22Rv1 (cell line): ENCODE measurements around the gene FAM50A.

Experiments
- H3K27ac ChIP-seq: fragments of 450-650 bp; 2 replicates; pipeline ENCODE4 v1.5.1; 2017
- ZFX ChIP-seq: fragments of 450-650 bp; IDR thresholded peaks from 2 replicates; pipeline ENCODE4 v1.6.1; 2017; ENCODE audit warnings: antibody characterized with exemption, borderline replicate concordance
- TF ChIP-seq, protein P1 (sequence below): fragments of 450-650 bp; IDR thresholded peaks from 2 replicates; pipeline ENCODE4 v1.5.1; 2017; ENCODE audit warnings: mild to moderate bottlenecking

The FAM50A gene

DNA sequence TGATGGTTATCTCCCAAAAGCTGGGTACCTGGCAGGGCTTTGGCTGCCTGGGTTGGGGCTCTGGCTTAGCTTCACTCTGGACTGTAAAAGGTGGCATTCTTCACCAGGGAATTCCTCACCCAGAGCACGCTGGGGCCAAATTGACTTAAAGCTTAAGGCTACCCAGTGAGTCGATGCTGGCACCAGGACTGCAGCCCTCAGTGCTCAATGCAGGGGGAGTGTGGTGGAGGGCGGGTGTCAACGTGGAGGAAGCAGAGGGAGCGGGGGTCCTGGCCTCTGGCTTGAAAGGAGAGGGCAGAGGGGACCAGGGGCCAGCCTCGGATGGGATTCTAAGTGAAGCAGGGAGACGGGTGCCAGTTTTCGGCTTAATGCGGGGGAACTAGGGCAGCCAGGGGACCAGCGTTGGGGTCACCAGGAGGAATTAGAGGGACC is 446 bp upstream of the FAM50A start:
- TF ChIP-seq, protein P1, sequence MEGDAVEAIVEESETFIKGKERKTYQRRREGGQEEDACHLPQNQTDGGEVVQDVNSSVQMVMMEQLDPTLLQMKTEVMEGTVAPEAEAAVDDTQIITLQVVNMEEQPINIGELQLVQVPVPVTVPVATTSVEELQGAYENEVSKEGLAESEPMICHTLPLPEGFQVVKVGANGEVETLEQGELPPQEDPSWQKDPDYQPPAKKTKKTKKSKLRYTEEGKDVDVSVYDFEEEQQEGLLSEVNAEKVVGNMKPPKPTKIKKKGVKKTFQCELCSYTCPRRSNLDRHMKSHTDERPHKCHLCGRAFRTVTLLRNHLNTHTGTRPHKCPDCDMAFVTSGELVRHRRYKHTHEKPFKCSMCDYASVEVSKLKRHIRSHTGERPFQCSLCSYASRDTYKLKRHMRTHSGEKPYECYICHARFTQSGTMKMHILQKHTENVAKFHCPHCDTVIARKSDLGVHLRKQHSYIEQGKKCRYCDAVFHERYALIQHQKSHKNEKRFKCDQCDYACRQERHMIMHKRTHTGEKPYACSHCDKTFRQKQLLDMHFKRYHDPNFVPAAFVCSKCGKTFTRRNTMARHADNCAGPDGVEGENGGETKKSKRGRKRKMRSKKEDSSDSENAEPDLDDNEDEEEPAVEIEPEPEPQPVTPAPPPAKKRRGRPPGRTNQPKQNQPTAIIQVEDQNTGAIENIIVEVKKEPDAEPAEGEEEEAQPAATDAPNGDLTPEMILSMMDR, result no peak
- TF ChIP-seq ZFX, result no peak
- peak overlapping the region; percentile 72 for H3K27ac ChIP-seq

DNA sequence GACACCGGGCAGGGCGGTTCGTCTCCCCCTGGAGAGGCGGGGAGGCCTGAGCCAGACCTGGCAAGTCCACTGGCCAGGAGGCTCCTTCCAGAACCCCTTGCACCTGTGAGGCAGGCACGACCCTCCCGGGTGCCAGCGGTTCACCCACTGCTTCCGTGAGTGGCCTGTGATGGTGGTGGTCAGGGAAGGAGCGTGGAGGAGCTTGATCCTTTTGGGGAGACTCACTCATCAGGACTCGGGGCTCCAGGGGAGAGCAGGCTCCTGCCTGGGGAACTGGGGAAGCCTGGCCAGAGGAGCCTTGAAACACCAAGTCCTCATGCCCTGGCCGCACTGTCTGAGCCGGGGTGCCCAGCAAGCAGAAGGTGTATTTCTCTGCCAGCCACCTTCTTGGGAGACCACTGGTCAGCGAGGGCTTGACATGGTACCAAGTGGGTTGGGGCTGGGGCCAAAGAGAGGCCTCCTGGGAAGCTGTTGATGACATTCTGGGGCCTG is 860 bp downstream of the FAM50A start:
- H3K27ac ChIP-seq, result peak overlapping the region; percentile 72
- TF ChIP-seq ZFX, result no peak
- TF ChIP-seq, protein P1, result no peak

DNA sequence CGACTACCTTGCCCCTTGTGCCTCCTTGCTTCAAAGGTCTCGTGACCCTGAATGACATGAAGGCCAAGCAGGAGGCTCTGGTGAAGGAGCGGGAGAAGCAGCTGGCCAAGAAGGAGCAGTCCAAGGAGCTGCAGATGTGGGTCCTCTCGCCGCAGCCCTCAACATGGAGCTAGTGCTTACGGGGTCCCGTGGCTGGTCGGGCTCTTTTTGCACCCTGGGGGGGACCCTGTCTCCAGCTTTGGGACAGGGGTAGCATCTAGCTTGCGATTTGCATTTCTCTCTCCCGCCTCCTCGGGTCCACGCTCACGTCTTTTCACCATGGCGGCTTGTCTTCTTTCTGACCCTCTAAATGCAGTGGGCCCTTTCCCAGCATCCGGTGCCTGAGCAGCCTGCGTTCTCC is 1.8 kb downstream of the FAM50A start:
- no peak for TF ChIP-seq ZFX
- TF ChIP-seq, protein P1, result no peak
- H3K27ac ChIP-seq, result no peak overlapping the region

DNA sequence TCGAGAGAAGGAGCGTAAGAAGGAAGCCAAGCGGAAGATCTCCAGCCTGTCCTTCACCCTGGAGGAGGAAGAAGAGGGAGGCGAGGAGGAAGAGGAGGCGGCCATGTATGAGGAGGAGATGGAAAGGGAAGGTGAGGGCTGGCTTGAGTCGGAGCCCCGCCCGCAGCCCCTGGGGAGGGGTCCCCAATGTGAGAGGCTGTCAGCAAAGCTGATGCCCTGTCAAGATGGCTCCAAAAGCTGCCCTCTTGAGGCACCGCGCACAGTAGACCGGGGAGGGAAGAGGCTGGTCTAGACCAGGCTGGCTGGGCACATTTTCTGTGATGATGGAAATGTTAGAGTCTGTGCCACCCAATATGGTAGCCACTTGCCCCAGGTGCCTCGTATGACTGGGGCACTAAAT is 2.5 kb downstream of the FAM50A start:
- H3K27ac ChIP-seq, result no peak overlapping the region
- TF ChIP-seq ZFX, result no peak
- TF ChIP-seq, protein P1, result no peak

DNA sequence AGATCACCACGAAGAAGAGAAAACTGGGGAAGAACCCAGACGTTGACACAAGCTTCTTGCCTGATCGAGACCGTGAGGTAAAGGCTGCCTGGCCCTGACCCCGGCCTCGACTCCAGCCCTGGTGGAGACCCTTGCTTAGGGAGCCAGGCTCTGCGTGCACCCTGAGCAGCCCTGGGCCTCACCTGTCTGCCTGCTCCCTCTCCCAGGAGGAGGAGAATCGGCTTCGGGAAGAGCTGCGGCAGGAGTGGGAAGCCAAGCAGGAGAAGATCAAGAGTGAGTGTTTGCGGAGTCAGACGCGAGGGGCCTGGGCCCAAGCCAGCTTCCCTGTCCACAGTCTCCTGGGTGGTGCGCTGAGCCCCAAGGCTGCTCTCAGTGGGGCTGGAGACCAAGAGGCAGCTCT is 4.5 kb downstream of the FAM50A start:
- TF ChIP-seq ZFX, result no peak
- TF ChIP-seq, protein P1, result no peak
- no peak overlapping the region for H3K27ac ChIP-seq

DNA sequence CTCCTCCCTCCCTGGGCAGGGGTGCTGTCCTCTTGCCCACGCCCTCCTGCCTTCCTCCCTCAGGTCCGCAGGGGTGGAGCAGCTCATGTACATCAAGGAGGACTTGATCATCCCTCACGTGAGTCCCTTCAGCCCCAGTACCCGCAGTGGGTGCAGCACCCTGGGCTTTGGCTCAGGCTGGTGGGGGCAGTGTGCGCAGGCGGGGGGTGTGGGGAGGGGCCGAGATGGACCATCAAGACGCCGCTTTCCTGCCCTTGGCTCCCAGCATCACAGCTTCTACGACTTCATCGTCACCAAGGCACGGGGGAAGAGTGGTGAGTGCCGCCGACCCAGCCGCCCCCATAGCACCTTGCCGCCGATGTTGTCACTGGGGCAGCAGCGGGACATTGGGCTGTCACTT is 5.7 kb downstream of the FAM50A start:
- TF ChIP-seq, protein P1, result no peak
- no peak for TF ChIP-seq ZFX
- H3K27ac ChIP-seq, result no peak overlapping the region

DNA sequence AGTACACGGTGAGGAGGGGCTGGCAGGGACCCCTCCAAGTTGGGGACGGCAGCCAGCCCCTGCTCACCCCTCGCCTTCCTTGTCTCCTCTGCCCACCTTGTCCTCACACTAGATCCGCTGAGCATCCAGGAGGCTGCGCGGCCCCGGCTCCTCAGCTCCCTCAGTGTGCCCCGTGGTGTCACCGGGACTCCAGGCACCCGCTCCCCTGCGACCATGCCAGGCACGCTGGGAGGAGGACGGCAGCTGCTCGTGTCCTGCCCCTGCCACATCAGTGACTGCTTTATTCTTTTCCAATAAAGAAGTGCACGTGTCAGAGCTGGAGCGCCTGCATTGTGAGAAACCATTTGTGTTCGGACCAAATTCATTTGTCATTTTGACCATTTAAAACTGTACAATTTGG is 6.4 kb downstream of the FAM50A start:
- TF ChIP-seq, protein P1, result no peak
- TF ChIP-seq ZFX, result no peak
- H3K27ac ChIP-seq, result no peak overlapping the region
